ENCODE measurements around the gene LIG1. TPM values are rescaled to one million over a fixed set of nuclear protein-coding genes. Genes with fewer than 3 reads are reported as not detected.

The LIG1 gene
- total RNA-seq, 1 donor from 2014 or later, result 19.2 TPM

GRCh38 chr19:48147597-48148175 lies 22.5 kb downstream of the LIG1 start:
- Mint-ChIP-seq H3K27ac (ENCODE audit: unreplicated experiment) (no peak overlapping the region), H3K36me3 (ENCODE audit: low read depth, unreplicated experiment) (peaks cover 9% of the 10 kb centered on the region), H3K4me1 (ENCODE audit: low read depth, unreplicated experiment) (no peaks in the 10 kb centered on the region), H3K4me3 (ENCODE audit: unreplicated experiment) (no peak overlapping the region), H3K27me3 (ENCODE audit: low read depth, unreplicated experiment) (no peaks in the 10 kb centered on the region), H3K9me3 (ENCODE audit: unreplicated experiment) (no peaks in the 10 kb centered on the region)
- Histone ChIP-seq H3K9ac (ENCODE audit: low read length) (no peak overlapping the region), H4K20me1 (ENCODE audit: insufficient read depth, low read length) (no peaks in the 10 kb centered on the region), H3K4me1 (ENCODE audit: insufficient read depth, low read length) (no peaks in the 10 kb centered on the region), H2AFZ (ENCODE audit: low read depth, low read length) (no peak overlapping the region), H3K4me3 (ENCODE audit: insufficient read depth, low read depth, low read length) (no peak overlapping the region), H3K4me2 (ENCODE audit: low read length) (no peak overlapping the region), H3K9me3 (ENCODE audit: insufficient read depth, low read depth, low read length) (no peaks in the 10 kb centered on the region), H3K27ac (ENCODE audit: low read depth, low read length) (no peak overlapping the region), H3K36me3 (ENCODE audit: insufficient read depth, low read length) (no peaks in the 10 kb centered on the region), H3K27me3 (ENCODE audit: insufficient read depth, low read length) (no peaks in the 10 kb centered on the region), H3K79me2 (ENCODE audit: insufficient read depth, low read length) (no peaks in the 10 kb centered on the region)
- FAIRE-seq (no peak), DNase-seq (ENCODE audit: low read depth) (no peak)
- TF ChIP-seq EZH2 (IDR thresholded peaks at IDR 0.05; ENCODE audit: insufficient read depth, low read length) (no peak), CTCF (IDR thresholded peaks at IDR 0.05; ENCODE audit: insufficient read depth, low read depth, low read length) (no peak)

- no peaks in the 10 kb centered on the region for H4K20me1 ChIP-seq (ENCODE audit: insufficient read depth, low read length)
- no peaks in the 10 kb centered on the region for H3K4me1 ChIP-seq (ENCODE audit: insufficient read depth, low read length)
- Mint-ChIP-seq H3K4me3 (ENCODE audit: unreplicated experiment) (peak overlapping the region; percentile 22), H3K4me1 (ENCODE audit: low read depth, unreplicated experiment) (no peaks in the 10 kb centered on the region), H3K9me3 (ENCODE audit: unreplicated experiment) (no peaks in the 10 kb centered on the region), H3K27me3 (ENCODE audit: low read depth, unreplicated experiment) (no peaks in the 10 kb centered on the region), H3K36me3 (ENCODE audit: low read depth, unreplicated experiment) (peaks cover 18% of the 10 kb centered on the region), H3K27ac (ENCODE audit: unreplicated experiment) (no peak overlapping the region)
- no peak overlapping the region for H3K9ac ChIP-seq (ENCODE audit: low read length)
- no peak overlapping the region for H3K4me3 ChIP-seq (ENCODE audit: insufficient read depth, low read depth, low read length)
- DNase-seq (ENCODE audit: low read depth) (no peak), FAIRE-seq (no peak)
- H3K9me3 ChIP-seq (ENCODE audit: insufficient read depth, low read depth, low read length), result no peaks in the 10 kb centered on the region
- no peak overlapping the region for H3K4me2 ChIP-seq (ENCODE audit: low read length)
- H3K27me3 ChIP-seq (ENCODE audit: insufficient read depth, low read length), result no peaks in the 10 kb centered on the region
- H2AFZ ChIP-seq (ENCODE audit: low read depth, low read length), result no peak overlapping the region
- no peaks in the 10 kb centered on the region for H3K36me3 ChIP-seq (ENCODE audit: insufficient read depth, low read length)
- H3K79me2 ChIP-seq (ENCODE audit: insufficient read depth, low read length), result no peaks in the 10 kb centered on the region
- TF ChIP-seq EZH2 (IDR thresholded peaks at IDR 0.05; ENCODE audit: insufficient read depth, low read length), result no peak
- no peak overlapping the region for H3K27ac ChIP-seq (ENCODE audit: low read depth, low read length)
Observed at GRCh38 chr19:48139053-48139452, 31.1 kb downstream of the LIG1 start.

GRCh38 chr19:48137411-48137810 lies 32.7 kb downstream of the LIG1 start:
- H3K4me3 ChIP-seq (ENCODE audit: insufficient read depth, low read depth, low read length), result no peak overlapping the region
- Mint-ChIP-seq H3K4me3 (ENCODE audit: unreplicated experiment) (no peak overlapping the region), H3K36me3 (ENCODE audit: low read depth, unreplicated experiment) (peaks cover 14% of the 10 kb centered on the region), H3K9me3 (ENCODE audit: unreplicated experiment) (no peaks in the 10 kb centered on the region), H3K27ac (ENCODE audit: unreplicated experiment) (no peak overlapping the region), H3K27me3 (ENCODE audit: low read depth, unreplicated experiment) (no peaks in the 10 kb centered on the region), H3K4me1 (ENCODE audit: low read depth, unreplicated experiment) (no peaks in the 10 kb centered on the region)
- DNase-seq (ENCODE audit: low read depth), result no peak
- no peak for FAIRE-seq
- no peaks in the 10 kb centered on the region for H3K36me3 ChIP-seq (ENCODE audit: insufficient read depth, low read length)
- no peak overlapping the region for H2AFZ ChIP-seq (ENCODE audit: low read depth, low read length)
- no peak overlapping the region for H3K9ac ChIP-seq (ENCODE audit: low read length)
- no peak overlapping the region for H3K27ac ChIP-seq (ENCODE audit: low read depth, low read length)
- H4K20me1 ChIP-seq (ENCODE audit: insufficient read depth, low read length), result no peaks in the 10 kb centered on the region
- no peaks in the 10 kb centered on the region for H3K4me1 ChIP-seq (ENCODE audit: insufficient read depth, low read length)
- H3K9me3 ChIP-seq (ENCODE audit: insufficient read depth, low read depth, low read length), result no peaks in the 10 kb centered on the region
- no peaks in the 10 kb centered on the region for H3K79me2 ChIP-seq (ENCODE audit: insufficient read depth, low read length)
- H3K4me2 ChIP-seq (ENCODE audit: low read length), result no peak overlapping the region
- TF ChIP-seq EZH2 (IDR thresholded peaks at IDR 0.05; ENCODE audit: insufficient read depth, low read length) (no peak), CTCF (IDR thresholded peaks at IDR 0.05; ENCODE audit: insufficient read depth, low read depth, low read length) (no peak)
- H3K27me3 ChIP-seq (ENCODE audit: insufficient read depth, low read length), result no peaks in the 10 kb centered on the region
